ENCODE measurements around the gene LGR4.

LGR4 gene

DNA sequence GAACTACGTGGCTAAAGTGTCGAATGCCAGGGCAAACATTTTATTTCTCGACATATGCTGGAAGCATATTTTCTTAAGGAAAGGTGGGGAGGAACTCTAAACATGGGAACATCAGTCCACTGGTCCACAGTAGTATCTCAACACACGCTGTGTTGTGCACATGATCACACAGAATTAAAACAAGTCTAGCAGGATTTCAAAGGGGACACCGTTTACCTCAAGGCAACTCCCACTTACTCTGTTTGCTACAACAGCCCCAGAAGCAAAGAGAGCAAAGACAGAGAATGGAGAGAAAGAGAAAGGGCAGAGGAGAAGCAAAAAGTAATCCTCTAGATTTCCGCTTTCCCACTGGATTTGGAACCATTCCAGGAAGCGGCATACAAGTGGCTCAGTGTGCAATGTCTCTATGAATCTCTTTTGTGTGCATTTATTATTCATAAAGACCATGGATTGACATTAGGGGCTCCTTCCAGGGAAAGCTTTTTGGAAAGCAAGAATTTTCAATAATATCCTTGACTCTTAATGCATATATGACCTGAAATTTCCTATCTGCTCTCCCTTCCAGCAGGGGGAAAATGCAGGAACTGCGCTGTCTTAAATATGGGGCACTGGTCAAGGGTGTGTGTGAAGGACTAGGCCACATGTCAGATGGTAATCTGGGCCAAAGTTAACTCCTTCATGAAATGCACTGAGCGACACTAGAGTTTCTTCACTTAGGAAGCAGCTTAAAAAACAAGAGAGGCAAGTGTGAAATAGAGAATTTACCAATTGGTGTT is 74.8 kb downstream of the LGR4 start:
- DNase-seq: no peak

- DNase-seq: no peak
These were observed 76.2 kb downstream of the LGR4 start for GRCh38 chr11:27396259-27396839.

GRCh38 chr11:27395556-27396258 is 76.9 kb downstream of the LGR4 start:
- no peak for DNase-seq

DNA sequence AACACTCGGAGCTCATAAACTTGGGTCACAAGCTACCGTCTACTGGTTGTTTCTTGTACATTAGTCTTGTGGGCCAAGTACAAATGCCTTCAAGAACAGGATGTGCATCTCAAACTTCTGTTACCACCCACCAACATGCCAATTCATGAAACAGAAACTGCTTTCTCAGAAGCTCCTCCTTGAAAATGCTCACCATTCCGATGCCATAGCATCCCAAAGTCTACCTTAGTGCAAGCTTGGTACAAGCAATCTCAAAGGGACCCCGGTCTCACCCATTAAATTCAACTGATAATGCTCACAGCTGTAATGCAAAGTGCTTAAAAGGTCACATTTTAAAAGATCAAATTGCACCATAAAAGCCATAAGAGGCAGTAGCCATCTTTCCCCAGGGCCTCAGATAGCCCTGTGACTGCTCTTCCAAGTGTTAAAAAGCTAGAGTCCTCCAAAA is 77.8 kb downstream of the LGR4 start:
- DNase-seq: no peak

DNA sequence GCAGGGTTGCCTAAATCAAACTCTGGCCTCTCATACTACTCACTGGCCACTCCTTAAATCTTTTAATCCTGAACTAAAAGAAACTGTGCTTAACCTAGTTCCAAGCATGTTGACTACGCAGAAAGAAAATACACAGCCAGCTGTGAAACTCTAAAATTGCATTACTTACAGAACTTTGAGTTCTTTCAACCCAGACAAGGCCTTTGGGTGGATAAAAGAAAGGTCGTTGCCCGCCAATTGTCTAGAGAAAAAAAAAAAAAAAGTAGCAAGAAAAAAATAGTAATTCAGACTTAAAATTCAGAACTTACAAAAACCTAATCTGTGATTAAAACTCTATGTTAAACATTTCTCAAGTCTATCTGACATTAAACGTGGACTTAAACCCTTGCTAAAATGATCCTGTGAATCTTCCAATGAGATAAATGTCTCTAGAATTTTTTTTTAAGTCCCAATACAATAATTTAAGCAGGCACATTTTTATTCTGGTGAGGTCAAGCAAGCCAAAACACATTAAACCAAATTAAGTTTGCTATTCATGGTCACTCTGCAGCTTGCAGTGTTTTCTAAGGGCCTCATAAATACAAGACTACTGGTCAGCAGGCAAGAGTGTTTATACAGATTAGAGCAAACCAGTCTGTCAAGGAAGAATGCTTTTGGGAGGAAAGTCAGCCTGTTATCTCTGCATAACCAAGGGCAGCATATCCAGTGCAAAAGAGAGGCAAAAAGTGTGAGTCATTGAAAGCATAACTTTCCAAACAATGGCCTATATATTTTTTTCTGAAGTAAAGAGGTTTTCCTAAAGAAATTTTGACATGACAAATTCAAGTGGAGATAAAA is 80.1 kb downstream of the LGR4 start:
- no peak for DNase-seq

DNA sequence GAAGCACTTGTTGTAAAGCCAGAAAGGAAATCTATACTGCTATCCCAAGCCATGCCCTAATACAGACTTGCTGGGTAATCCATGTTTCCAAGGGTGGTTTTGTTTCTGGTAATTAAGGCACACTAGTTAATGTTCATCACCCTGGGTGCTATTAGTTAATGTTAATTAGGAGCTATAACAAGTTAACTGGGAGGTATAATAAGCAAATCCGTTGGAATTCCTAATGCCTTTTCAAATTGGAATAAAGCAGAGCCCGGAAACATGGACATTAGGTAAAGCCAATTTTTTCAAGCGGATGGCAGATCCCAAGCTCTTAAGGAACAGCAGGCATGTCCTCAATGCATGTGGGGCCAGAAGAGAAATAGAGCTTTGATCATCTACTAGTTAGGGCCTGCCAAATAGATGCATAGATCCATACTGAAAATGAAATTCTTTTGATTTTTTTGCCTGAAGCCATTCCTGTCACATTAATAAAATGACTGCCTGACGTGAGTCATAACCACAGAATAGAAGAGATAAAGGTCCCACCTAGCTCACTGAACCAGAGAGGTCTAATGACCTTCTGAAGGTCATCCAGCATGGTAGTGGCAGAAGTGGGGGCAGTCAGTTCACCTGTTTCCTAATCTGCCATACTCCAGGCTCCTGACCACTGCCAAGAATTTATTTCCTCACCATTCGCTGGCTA is 81.1 kb downstream of the LGR4 start:
- DNase-seq: no peak

DNA sequence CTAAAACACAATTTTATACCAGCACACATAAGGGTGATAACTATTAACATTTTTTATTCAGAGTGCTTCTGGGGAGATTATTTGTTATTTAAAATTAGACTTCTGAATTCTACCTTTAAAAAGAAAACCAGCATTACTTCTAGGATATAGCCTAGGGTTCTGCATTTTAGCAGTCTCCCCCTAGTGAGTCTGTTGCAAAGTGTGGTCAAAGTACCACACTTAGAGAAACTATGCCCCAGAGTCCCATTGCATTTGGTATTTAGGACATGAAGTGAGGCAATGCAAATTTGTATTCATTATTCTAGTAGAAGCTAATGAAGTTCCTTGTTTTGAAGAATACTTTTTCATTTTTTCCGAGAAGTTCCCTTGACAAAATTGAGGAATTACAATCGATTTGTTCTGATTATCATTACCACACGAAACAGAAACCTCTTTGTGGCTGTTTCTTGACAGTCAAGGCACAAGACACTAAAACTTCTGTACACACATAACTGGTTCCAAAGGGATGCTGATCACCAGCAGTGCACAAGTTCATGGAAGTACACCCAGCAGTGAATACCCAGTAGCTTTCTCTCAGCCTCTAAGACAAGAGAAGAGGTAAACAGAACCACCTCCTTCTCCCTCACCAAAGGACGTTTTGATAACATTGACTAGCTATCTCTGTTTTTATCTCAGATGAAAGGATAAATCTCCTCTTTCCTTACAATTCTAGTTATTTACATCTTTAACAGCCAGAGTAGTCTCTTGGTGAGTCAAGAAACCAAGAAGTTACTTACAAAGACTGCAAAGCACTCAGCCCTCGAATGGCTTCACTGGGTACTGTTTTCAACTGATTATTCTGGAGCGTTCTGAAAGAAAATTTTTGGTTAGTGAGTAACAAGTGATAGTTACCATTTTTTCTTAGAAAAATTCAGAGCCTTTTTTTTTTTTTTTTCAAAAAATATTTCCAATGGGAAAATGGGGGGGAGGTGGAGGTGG is 82.0 kb downstream of the LGR4 start:
- DNase-seq: no peak

DNA sequence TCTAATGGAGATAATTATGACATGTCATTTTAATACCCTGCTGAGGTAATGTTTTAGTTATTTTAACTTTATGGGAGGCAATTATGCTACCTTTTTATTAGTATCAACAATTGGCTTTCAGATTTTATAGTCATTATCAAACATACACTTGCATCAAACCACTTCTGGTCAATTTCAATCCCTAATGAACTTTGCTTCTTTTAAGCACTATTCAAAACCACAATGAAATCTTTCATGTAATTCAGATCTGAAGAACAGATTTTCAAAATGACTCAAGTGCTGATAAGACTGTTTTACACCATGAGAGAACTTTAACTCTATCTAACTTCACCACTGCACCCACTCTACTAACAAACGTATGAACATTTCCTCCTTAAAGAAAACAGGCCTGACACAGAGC is 83.7 kb downstream of the LGR4 start:
- no peak for DNase-seq

- no peak for DNase-seq
These were observed 84.6 kb downstream of the LGR4 start for GRCh38 chr11:27388001-27388400.

DNA sequence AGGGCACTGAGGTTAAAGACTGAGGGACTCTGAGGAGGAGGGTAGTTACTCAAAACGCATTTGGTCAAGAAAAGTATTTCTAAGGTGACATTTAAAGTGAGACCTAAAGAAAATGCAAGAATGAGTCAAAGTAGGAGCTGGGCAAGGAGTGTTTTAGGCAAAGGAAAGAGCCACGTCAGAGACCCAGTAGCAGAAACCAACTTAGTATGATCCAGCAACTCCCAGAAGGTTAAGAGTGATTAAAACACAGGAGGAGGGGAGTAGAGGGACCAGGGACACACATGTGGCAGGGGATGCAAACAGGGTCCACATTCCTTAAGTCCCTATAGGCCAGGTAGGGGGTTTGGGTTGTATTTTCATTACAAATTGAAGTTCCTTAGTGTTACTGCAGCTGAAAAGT is 85.2 kb downstream of the LGR4 start:
- DNase-seq: no peak

- no peak for DNase-seq
These were observed 86.3 kb downstream of the LGR4 start for GRCh38 chr11:27386181-27386845.

- DNase-seq: no peak
These were observed 87.3 kb downstream of the LGR4 start for GRCh38 chr11:27385245-27385644.

- DNase-seq: no peak
These were observed 88.4 kb downstream of the LGR4 start for GRCh38 chr11:27384227-27384626.

DNA sequence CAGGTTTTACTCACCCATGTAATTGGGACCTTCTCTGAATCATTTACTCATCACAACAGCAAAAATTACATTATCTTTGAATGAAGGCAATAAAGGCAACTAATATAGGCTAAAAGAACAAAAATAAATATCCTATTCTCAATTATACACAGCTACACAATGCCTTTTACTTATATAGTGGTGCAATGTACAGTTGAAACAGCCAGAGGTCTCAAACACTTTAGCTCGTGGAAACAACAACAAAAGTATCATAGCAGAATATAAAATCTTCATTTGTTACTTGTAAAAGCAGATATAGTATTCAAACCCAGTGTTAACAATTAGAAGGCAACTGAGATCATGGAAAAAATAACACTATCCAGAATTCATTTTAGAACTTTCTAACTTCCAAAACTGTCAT is 88.9 kb downstream of the LGR4 start:
- no peak for DNase-seq

- no peak for DNase-seq
These were observed 91.3 kb downstream of the LGR4 start for GRCh38 chr11:27381238-27381666.

DNA sequence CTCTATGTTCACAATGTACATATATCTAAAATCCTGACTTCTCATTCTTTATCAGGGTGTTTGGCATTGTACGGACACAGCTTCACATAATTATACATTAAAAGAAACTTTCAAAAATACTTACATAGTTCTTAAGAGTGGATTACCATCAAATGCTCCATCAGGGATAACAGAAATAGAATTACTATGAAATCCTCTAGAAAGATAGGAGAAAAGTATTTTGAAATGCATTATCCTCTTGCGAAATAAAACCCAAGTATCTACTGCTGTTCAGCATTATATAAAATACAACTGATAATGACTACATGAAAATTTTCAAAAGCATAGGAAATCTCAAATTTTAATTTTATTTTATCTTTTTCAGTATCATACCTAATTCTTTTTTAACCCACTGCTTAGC is 91.8 kb downstream of the LGR4 start:
- no peak for DNase-seq

DNA sequence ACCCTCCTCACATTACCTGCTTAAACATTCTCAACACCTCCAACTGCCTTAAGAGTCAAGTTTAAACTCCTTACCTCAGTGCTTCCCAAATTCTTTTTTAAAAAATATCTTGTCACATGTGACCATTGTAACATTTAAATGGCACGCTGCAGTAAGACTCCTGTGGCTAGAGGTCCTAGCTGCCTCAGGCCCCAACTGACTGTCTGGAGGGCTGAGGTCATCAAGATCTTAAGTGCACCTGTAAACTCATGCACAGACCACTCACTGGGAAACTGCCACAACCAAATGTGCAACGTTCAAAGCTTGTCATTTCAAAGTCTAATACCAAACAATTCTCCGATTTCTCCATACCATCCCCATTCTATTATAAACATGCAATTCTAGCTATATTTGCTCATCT is 93.1 kb downstream of the LGR4 start:
- DNase-seq: no peak

DNA sequence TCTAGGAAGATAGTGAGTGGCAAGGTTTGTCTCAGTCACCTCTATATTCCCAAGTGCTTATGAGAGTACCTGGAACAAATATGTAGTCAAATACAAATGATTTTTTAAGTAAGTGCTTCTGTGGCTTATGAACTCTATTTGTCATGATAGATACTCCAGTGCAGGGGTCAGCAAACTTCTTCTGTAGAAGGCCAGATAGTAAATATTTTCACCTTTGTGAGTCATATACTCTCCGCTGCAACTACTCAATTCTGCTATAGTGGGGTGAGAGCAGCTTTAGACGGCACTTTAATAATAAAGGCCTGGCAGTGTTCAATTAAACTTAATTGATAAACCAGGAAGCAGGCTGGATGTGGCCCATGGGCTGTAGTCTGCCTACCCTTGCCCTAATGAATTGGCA is 97.2 kb downstream of the LGR4 start:
- DNase-seq: no peak

GRCh38 chr11:27373856-27374602 is 98.6 kb downstream of the LGR4 start:
- DNase-seq: no peak

GRCh38 chr11:27373392-27373791 is 99.2 kb downstream of the LGR4 start:
- DNase-seq: no peak
